B cell (primary cell): ENCODE data around the gene C17orf67.

Experiments
- CTCF ChIP-seq: fragments of 200-600 bp; IDR thresholded peaks from one replicate; pipeline ENCODE4 v1.8.0; 2022; ENCODE audit warnings: antibody characterized with exemption, mild to moderate bottlenecking
- EZH2 ChIP-seq: IDR thresholded peaks from 2 replicates; pipeline ENCODE4 v1.6.1; 2012; ENCODE audit warnings: borderline replicate concordance, low read depth, mild to moderate bottlenecking, moderate library complexity, low read length; ENCODE audit not compliant: insufficient read depth, poor library complexity, severe bottlenecking

DNA sequence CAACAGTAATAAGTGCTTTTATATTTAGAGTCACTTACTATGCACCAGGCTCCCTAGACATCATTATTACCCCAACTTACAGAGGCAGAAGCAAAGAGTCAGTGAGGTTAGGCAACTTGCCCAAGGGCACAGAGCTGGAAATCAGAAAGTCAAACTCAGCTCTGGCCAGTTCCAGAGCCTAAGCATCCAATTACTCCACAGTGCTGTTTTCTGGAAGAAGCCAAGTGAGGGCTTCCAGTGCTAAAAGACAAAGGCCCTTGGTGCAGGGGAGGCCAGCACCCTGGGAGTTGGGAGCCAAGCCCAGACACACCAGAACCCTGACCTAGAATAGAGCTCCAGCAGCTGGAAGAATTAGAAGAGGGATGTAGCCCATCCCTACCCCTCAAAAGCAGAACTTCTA lies 40.2 kb downstream of the C17orf67 start:
- TF ChIP-seq CTCF (no peak), EZH2 (no peak)
